Activated gamma-delta T cell treated with anti-CD3 and anti-CD28 coated beads, Interleukin-2, amount 50 U/mL, for 16 hours (primary cell): ENCODE data around the gene TMCO1.
A peak's percentile ranks its signal among the peaks of the same experiment; 100 is the strongest.
"Not testable (repeated sequence)": the region's sequence is repeated elsewhere in the genome, so short reads cannot be mapped to it uniquely, and the experiment has no call there.

Experiments used
- DNase-seq: peaks from one replicate; pipeline ENCODE4 v3.0.0-alpha.2; 2020; ENCODE audit warnings: low read depth

Gene TMCO1

GRCh38 chr1:165768513-165769394 lies at the start of gene TMCO1:
Gene TMCO1, minus strand, starts transcription at chr1:165768868. Its CDS starts 117 bp downstream, at chr1:165768751.
- DNase-seq: peak; percentile 90

GRCh38 chr1:165816826-165817497 lies 48.3 kb upstream of the TMCO1 start:
- DNase-seq: no peak

- DNase-seq: no peak
Measured at GRCh38 chr1:165816157-165816556, 47.5 kb upstream of the TMCO1 start.

GRCh38 chr1:165815725-165816124 lies 47.1 kb upstream of the TMCO1 start:
- no peak for DNase-seq

GRCh38 chr1:165807613-165808012 lies 38.9 kb upstream of the TMCO1 start:
- no peak for DNase-seq

GRCh38 chr1:165804513-165804912 lies 35.8 kb upstream of the TMCO1 start:
- DNase-seq: not testable (repeated sequence)

- no peak for DNase-seq
Measured at GRCh38 chr1:165799387-165799786, 30.7 kb upstream of the TMCO1 start.

GRCh38 chr1:165795894-165796293 lies 27.2 kb upstream of the TMCO1 start:
- DNase-seq: no peak

- no peak for DNase-seq
Measured at GRCh38 chr1:165793951-165794350, 25.3 kb upstream of the TMCO1 start.

GRCh38 chr1:165787741-165788140 lies 19.1 kb upstream of the TMCO1 start:
- no peak for DNase-seq

GRCh38 chr1:165783519-165783918 lies 14.9 kb upstream of the TMCO1 start:
- DNase-seq: not testable (repeated sequence)

GRCh38 chr1:165778197-165778596 lies 9.5 kb upstream of the TMCO1 start:
- not testable (repeated sequence) for DNase-seq

- DNase-seq: no peak
Measured at GRCh38 chr1:165773324-165773965, 4.8 kb upstream of the TMCO1 start.

GRCh38 chr1:165772739-165773138 lies 4.1 kb upstream of the TMCO1 start:
- no peak for DNase-seq

- no peak for DNase-seq
Measured at GRCh38 chr1:165764277-165764676, 4.4 kb downstream of the TMCO1 start.

- DNase-seq: no peak
Measured at GRCh38 chr1:165763442-165763841, 5.2 kb downstream of the TMCO1 start.

GRCh38 chr1:165762725-165763124 lies 5.9 kb downstream of the TMCO1 start:
- no peak for DNase-seq

- DNase-seq: no peak
Measured at GRCh38 chr1:165759095-165759494, 9.6 kb downstream of the TMCO1 start.

GRCh38 chr1:165755393-165756010 lies 13.2 kb downstream of the TMCO1 start:
- no peak for DNase-seq

GRCh38 chr1:165753934-165754333 lies 14.7 kb downstream of the TMCO1 start:
- no peak for DNase-seq

- DNase-seq: no peak
Measured at GRCh38 chr1:165748550-165748949, 20.1 kb downstream of the TMCO1 start.
